ENCODE results near the gene MIF4GD.
"Not testable (repeated sequence)": the region's sequence is repeated elsewhere in the genome, so short reads cannot be mapped to it uniquely, and the experiment has no call there.

Gene MIF4GD

GRCh38 chr17:75288359-75288758 is 17.3 kb upstream of the MIF4GD start:
- no peak for DNase-seq

GRCh38 chr17:75287221-75287620 is 16.2 kb upstream of the MIF4GD start:
- DNase-seq: no peak

- DNase-seq: no peak
These were observed 14.1 kb upstream of the MIF4GD start for GRCh38 chr17:75285123-75285522.

GRCh38 chr17:75280189-75280588 is 9.2 kb upstream of the MIF4GD start:
- not testable (repeated sequence) for DNase-seq

GRCh38 chr17:75277664-75278071 is 6.6 kb upstream of the MIF4GD start:
- no peak for DNase-seq

GRCh38 chr17:75273977-75274708 is 3.1 kb upstream of the MIF4GD start:
- DNase-seq: no peak

GRCh38 chr17:75272848-75273184 is 1.8 kb upstream of the MIF4GD start:
- no peak for DNase-seq

- DNase-seq: no peak
These were observed 1.2 kb upstream of the MIF4GD start for GRCh38 chr17:75271955-75272847.

GRCh38 chr17:75271233-75271954 is 363 bp upstream of the MIF4GD start:
- peak; percentile 52 for DNase-seq

GRCh38 chr17:75270218-75270965 is 639 bp downstream of the MIF4GD start:
- peak; percentile 48 for DNase-seq

GRCh38 chr17:75269844-75270217 is 1.2 kb downstream of the MIF4GD start:
- DNase-seq: no peak

- no peak for DNase-seq
These were observed 3.4 kb downstream of the MIF4GD start for GRCh38 chr17:75267411-75268232.

- no peak for DNase-seq
These were observed 3.9 kb downstream of the MIF4GD start for GRCh38 chr17:75267153-75267410.

GRCh38 chr17:75266316-75267152 is 4.5 kb downstream of the MIF4GD start:
- DNase-seq: no peak

GRCh38 chr17:75265614-75266315 is 5.3 kb downstream of the MIF4GD start:
- DNase-seq: no peak

- DNase-seq: no peak
These were observed 8.0 kb downstream of the MIF4GD start for GRCh38 chr17:75263055-75263454.

GRCh38 chr17:75262112-75262606 is 8.9 kb downstream of the MIF4GD start:
- no peak for DNase-seq

- peak; percentile 89 for DNase-seq
These were observed 9.5 kb downstream of the MIF4GD start, which contains the start of the genes GGA3 and MRPS7 for GRCh38 chr17:75261336-75262111. Gene GGA3 (minus strand): TSS chr17:75261606. CDS start chr17:75261587, 19 bp downstream. Gene MRPS7 (plus strand): TSS chr17:75261879. CDS start chr17:75261901, 22 bp downstream.

GRCh38 chr17:75260641-75261335 is 10.2 kb downstream of the MIF4GD start:
- no peak for DNase-seq
